Measurements from ENCODE around the gene MYOT.
"Not testable (repeated sequence)": the region's sequence is repeated elsewhere in the genome, so short reads cannot be mapped to it uniquely, and the experiment has no call there.

The MYOT gene

GRCh38 chr5:137833463-137833862, 34.2 kb upstream of the MYOT start:
- Histone ChIP-seq H4K20me1 (no peaks in the 10 kb centered on the region), H3K9me3 (no peaks in the 10 kb centered on the region), H3K4me1 (no peaks in the 10 kb centered on the region), H3K4me2 (no peak overlapping the region), H3K27ac (no peak overlapping the region), H3K27me3 (no peaks in the 10 kb centered on the region), H3K9ac (no peak overlapping the region), H3K4me3 (no peak overlapping the region), H3K36me3 (no peaks in the 10 kb centered on the region)
- TF ChIP-seq Cebpa-rat (IDR thresholded peaks at IDR 0.05) = no peak

- no peak overlapping the region for H3K27ac ChIP-seq
- no peaks in the 10 kb centered on the region for H3K27me3 ChIP-seq
- no peaks in the 10 kb centered on the region for H3K9me3 ChIP-seq
- H3K4me2 ChIP-seq = no peak overlapping the region
- no peak overlapping the region for H3K9ac ChIP-seq
- no peaks in the 10 kb centered on the region for H3K36me3 ChIP-seq
- no peak overlapping the region for H3K4me3 ChIP-seq
- no peaks in the 10 kb centered on the region for H3K4me1 ChIP-seq
- no peak for TF ChIP-seq Cebpa-rat (IDR thresholded peaks at IDR 0.05)
- no peaks in the 10 kb centered on the region for H4K20me1 ChIP-seq
Observed at GRCh38 chr5:137834498-137835049, 33.1 kb upstream of the MYOT start.

DNA sequence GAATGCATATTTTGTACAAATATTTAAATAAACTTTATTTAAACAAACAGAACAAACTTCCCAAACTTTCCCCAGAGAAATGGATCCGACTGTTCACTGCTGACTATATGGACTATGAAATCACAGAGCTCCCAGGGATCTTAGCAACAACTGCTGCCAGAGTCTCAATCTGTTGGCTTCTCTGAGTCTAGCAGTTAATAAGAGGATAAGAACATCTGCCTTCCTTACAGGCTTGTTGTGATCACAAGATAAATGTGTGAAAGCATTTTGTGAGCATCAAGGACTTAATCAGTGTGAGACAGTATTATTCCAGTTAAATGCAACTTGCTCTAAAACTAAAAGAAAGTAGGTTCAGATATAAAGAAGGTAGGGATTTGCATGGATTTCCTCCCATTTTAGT, 31.4 kb upstream of the MYOT start:
- no peak overlapping the region for H3K27ac ChIP-seq
- no peak overlapping the region for H3K9ac ChIP-seq
- H3K4me1 ChIP-seq = no peaks in the 10 kb centered on the region
- H3K4me3 ChIP-seq = no peak overlapping the region
- no peaks in the 10 kb centered on the region for H3K27me3 ChIP-seq
- no peaks in the 10 kb centered on the region for H4K20me1 ChIP-seq
- H3K4me2 ChIP-seq = no peak overlapping the region
- no peaks in the 10 kb centered on the region for H3K9me3 ChIP-seq
- no peak for TF ChIP-seq Cebpa-rat (IDR thresholded peaks at IDR 0.05)
- H3K36me3 ChIP-seq = no peaks in the 10 kb centered on the region

DNA sequence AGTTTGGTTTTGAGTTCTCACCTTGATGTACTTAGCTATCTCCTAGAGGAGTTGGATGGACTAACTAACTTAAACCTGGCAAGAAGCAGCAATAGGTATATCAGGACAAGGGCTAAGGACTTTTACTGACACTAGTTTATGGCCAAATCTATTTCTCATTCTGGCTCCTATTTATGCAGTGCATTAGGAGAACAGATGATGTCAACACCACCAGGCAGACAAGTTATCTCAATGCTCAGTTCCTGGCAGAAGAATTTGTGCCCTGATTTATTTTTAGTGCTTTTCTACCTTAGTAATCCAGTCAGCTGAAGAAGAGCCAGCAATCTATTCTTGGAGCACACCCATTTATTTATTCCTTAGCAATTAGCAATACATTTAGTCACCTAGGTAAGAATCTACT, 30.7 kb upstream of the MYOT start:
- Histone ChIP-seq H3K27ac (no peak overlapping the region), H3K27me3 (no peaks in the 10 kb centered on the region), H3K4me3 (no peak overlapping the region), H3K9ac (no peak overlapping the region), H3K36me3 (no peaks in the 10 kb centered on the region), H3K4me2 (no peak overlapping the region), H3K9me3 (no peaks in the 10 kb centered on the region), H3K4me1 (no peaks in the 10 kb centered on the region), H4K20me1 (no peaks in the 10 kb centered on the region)
- no peak for TF ChIP-seq Cebpa-rat (IDR thresholded peaks at IDR 0.05)

DNA sequence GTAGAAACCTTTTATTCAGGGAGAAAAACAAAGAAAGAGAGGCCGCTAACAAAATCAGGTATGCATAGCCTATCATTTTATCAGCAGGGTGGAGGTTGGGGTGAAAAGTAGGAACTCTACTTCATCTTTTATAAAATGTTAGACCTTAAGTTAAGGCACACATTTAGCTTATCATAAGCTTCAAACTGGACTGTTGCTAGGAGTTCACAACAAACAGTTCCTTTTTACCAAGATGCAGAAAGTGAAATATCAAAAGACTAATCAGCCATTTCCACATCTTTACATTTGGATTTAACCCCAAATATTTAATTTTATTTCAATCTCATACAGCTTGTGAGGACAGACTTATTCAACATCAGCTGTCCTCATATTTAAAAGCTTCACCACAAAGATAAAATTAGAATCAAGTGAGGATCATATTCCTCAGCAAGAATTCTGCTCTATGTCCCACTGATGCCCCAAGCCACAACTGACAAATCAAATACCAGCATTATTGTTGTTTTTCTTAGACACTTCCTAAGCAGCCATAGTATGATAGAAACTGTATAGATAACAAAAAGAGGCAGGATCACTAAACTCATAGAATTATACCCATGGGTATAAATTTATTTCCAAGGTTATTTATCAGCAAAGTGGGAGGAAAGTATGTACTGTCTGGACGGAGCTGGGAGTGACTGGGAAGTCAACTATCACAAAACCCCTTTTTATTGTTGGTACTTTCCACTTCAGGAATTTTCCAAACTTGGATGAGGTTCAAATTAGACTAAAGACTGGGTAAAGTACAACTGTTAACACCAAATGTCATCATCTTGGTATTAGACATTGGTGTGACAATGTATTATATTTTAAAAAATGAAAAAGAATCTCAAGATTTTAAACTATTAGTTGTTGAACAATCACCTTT, 29.9 kb upstream of the MYOT start:
- Histone ChIP-seq H3K4me2 (no peak overlapping the region), H4K20me1 (no peaks in the 10 kb centered on the region), H3K9me3 (no peaks in the 10 kb centered on the region), H3K36me3 (no peaks in the 10 kb centered on the region), H3K4me3 (no peak overlapping the region), H3K9ac (no peak overlapping the region), H3K4me1 (no peaks in the 10 kb centered on the region), H3K27ac (no peak overlapping the region), H3K27me3 (no peaks in the 10 kb centered on the region)
- no peak for TF ChIP-seq Cebpa-rat (IDR thresholded peaks at IDR 0.05)

DNA sequence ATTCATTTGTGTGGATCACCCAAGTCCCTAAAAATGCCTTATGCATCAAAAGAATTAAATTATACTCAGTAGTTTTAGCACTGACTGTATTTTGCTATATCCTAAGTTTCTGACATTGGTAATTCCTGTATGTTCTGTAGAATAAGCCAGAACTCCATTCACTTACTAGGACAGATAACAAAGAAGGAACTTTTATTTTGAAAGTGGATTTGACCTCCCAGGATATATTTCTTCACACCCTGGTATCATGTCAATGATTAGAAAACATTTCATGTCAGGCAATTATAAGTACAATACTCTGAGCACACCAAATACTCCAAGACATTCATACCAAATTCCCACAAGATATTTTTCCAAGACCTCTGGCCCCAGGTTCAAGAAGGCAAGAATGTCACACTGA, 28.7 kb upstream of the MYOT start:
- no peak overlapping the region for H3K4me2 ChIP-seq
- no peaks in the 10 kb centered on the region for H3K27me3 ChIP-seq
- H3K4me1 ChIP-seq = no peaks in the 10 kb centered on the region
- no peak overlapping the region for H3K27ac ChIP-seq
- no peak overlapping the region for H3K9ac ChIP-seq
- no peaks in the 10 kb centered on the region for H4K20me1 ChIP-seq
- no peaks in the 10 kb centered on the region for H3K36me3 ChIP-seq
- no peaks in the 10 kb centered on the region for H3K9me3 ChIP-seq
- TF ChIP-seq Cebpa-rat (IDR thresholded peaks at IDR 0.05) = no peak
- no peak overlapping the region for H3K4me3 ChIP-seq

DNA sequence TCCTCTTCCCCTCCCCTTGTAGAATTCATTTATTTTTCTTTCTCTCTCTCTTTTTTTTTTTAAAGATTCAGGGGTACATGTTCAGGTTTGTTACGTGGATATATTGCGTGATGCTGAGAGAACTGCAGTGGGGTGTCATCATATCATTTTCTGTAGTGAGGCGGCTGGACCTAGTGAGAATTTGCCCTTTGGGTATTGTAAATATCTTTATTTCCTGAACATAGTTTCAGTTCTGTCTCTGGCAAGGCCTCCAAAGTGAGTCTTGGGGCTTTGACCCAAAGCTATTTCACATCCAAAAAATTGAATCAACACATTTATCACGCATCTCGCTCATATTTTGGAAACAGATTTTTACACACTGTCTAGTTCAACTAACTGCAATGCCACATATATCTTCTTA, 25.4 kb upstream of the MYOT start:
- Histone ChIP-seq H3K27me3 (no peaks in the 10 kb centered on the region), H3K36me3 (no peaks in the 10 kb centered on the region), H3K4me3 (no peak overlapping the region), H3K9ac (no peak overlapping the region), H3K4me1 (no peaks in the 10 kb centered on the region), H3K4me2 (no peak overlapping the region), H4K20me1 (no peaks in the 10 kb centered on the region), H3K9me3 (no peaks in the 10 kb centered on the region), H3K27ac (no peak overlapping the region)
- no peak for TF ChIP-seq Cebpa-rat (IDR thresholded peaks at IDR 0.05)

- H3K4me2 ChIP-seq = no peak overlapping the region
- no peaks in the 10 kb centered on the region for H3K27me3 ChIP-seq
- no peak overlapping the region for H3K4me3 ChIP-seq
- H3K27ac ChIP-seq = no peak overlapping the region
- H3K36me3 ChIP-seq = no peaks in the 10 kb centered on the region
- TF ChIP-seq Cebpa-rat (IDR thresholded peaks at IDR 0.05) = no peak
- H3K9ac ChIP-seq = no peak overlapping the region
- no peaks in the 10 kb centered on the region for H3K9me3 ChIP-seq
- no peaks in the 10 kb centered on the region for H3K4me1 ChIP-seq
- no peaks in the 10 kb centered on the region for H4K20me1 ChIP-seq
Observed at GRCh38 chr5:137843676-137844299, 23.9 kb upstream of the MYOT start.

DNA sequence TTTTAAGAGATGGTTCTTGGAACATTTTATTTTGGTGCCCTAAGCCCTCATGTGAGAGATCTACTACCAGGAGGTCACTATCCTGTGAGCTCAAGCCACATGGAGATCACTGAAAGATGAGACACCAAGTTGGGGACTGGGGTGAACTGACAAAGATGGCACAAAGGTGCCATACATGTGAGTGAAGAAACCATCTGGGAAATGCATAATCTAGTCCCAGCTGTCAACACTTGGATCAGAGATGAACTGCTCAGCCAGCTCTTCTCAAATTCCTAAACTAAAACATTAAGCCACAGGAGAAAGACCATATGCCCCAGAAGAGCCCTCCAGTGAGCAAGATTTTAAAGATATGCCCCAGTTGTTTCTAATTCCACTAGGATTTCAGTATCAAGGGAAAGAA, 22.2 kb upstream of the MYOT start:
- H3K27ac ChIP-seq = no peak overlapping the region
- H3K9ac ChIP-seq = no peak overlapping the region
- no peak overlapping the region for H3K4me2 ChIP-seq
- H4K20me1 ChIP-seq = no peaks in the 10 kb centered on the region
- H3K36me3 ChIP-seq = no peaks in the 10 kb centered on the region
- H3K4me1 ChIP-seq = no peaks in the 10 kb centered on the region
- TF ChIP-seq Cebpa-rat (IDR thresholded peaks at IDR 0.05) = no peak
- H3K4me3 ChIP-seq = no peak overlapping the region
- no peaks in the 10 kb centered on the region for H3K27me3 ChIP-seq
- H3K9me3 ChIP-seq = no peaks in the 10 kb centered on the region

- H3K4me3 ChIP-seq = no peak overlapping the region
- H3K9ac ChIP-seq = no peak overlapping the region
- H3K4me1 ChIP-seq = no peaks in the 10 kb centered on the region
- H3K27ac ChIP-seq = no peak overlapping the region
- H4K20me1 ChIP-seq = no peaks in the 10 kb centered on the region
- H3K9me3 ChIP-seq = no peaks in the 10 kb centered on the region
- no peak for TF ChIP-seq Cebpa-rat (IDR thresholded peaks at IDR 0.05)
- H3K27me3 ChIP-seq = no peaks in the 10 kb centered on the region
- no peak overlapping the region for H3K4me2 ChIP-seq
- no peaks in the 10 kb centered on the region for H3K36me3 ChIP-seq
Observed at GRCh38 chr5:137847687-137848086, 20.0 kb upstream of the MYOT start.

GRCh38 chr5:137853165-137853564, 14.5 kb upstream of the MYOT start:
- H3K27me3 ChIP-seq, H3K36me3 ChIP-seq, H3K27ac ChIP-seq: not testable (repeated sequence)

More at GRCh38 chr5:137853165-137853564, 14.5 kb upstream of the MYOT start:
- not testable (repeated sequence) for H3K9ac ChIP-seq, H4K20me1 ChIP-seq, H3K4me2 ChIP-seq, H3K4me3 ChIP-seq, H3K9me3 ChIP-seq
- H3K4me1 ChIP-seq = peaks cover 11% of the 10 kb centered on the region; the same call in 1 of the 2 replicates
